Measurements from ENCODE around the gene FOXI3. TPM values are rescaled to one million over a fixed set of nuclear protein-coding genes. Genes with fewer than 3 reads are reported as not detected.

Gene FOXI3
- polyA plus RNA-seq, 1 donor (not counting 4 experiments of a cell fraction or from before 2014, with no cell fraction given) = not detected

DNA sequence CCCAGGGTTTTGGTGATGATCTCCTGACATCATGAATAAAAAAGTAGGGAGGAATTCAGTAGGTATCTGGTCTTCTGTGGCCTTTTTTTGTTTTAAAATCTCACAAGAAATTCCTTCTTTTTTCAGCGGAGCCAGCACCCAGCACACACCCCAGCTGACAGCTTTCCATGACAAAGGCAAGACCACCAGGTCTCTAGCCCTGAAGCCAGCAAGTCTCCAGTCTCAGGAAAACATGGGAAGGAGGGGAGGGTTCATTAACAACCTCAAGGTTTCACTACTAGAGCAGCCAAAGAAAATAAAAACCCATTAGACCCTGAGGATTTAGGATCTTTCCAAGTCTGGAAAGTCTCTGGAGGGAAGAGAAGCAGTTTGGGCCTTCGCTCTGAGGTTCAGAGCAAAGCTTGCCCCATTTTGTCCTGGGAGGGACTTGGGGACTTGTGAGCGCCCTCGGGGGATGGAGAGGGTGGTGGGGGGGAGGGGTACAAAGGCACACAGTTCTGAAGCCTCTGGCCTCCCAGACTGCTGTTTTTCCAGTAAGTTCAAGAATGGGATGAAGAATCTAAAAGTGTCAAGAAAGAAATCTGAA lies 9.0 kb downstream of the FOXI3 start:
- Histone ChIP-seq H3K79me2 (ENCODE audit: control insufficient read depth, insufficient read depth, low read length) (no peaks in the 10 kb centered on the region), H2AFZ (ENCODE audit: control insufficient read depth, low read length) (no peak overlapping the region), H3K9me3 (ENCODE audit: control insufficient read depth, low read depth, low read length) (no peaks in the 10 kb centered on the region), H3K4me1 (ENCODE audit: control insufficient read depth, extremely low read depth, insufficient read depth, low read length) (no peaks in the 10 kb centered on the region), H3K4me2 (ENCODE audit: control insufficient read depth, extremely low read depth, insufficient read depth, low read depth, low read length) (no peak overlapping the region), H3K36me3 (ENCODE audit: control insufficient read depth in 2 of 2, extremely low read depth in 1 of 2, insufficient read depth in 2 of 2, low read length in 2 of 2) (no peaks in the 10 kb centered on the region), H4K20me1 (ENCODE audit: control insufficient read depth, extremely low read depth, insufficient read depth, low read length) (no peaks in the 10 kb centered on the region), H3K27me3 (ENCODE audit: control insufficient read depth, extremely low read depth, insufficient read depth, low read length) (peaks cover 7% of the 10 kb centered on the region), H3K9me1 (ENCODE audit: control insufficient read depth, extremely low read depth, insufficient read depth, low read length) (no peaks in the 10 kb centered on the region), H3K4me3 (ENCODE audit: control insufficient read depth in 2 of 3, extremely low read depth in 1 of 3, insufficient read depth in 2 of 3, low read depth in 1 of 3, low read length in 3 of 3) (no peak overlapping the region), H3K27ac (ENCODE audit: control insufficient read depth, insufficient read depth, low read length) (no peak overlapping the region), H3K9ac (ENCODE audit: control insufficient read depth, extremely low read depth, insufficient read depth, low read length) (no peak overlapping the region)
- FAIRE-seq (no peak), DNase-seq (ENCODE audit: low read depth, low spot score) (no peak)
- no peak for TF ChIP-seq EZH2 (IDR thresholded peaks at IDR 0.05; ENCODE audit: low read length)
- TF ChIP-seq, protein P1, sequence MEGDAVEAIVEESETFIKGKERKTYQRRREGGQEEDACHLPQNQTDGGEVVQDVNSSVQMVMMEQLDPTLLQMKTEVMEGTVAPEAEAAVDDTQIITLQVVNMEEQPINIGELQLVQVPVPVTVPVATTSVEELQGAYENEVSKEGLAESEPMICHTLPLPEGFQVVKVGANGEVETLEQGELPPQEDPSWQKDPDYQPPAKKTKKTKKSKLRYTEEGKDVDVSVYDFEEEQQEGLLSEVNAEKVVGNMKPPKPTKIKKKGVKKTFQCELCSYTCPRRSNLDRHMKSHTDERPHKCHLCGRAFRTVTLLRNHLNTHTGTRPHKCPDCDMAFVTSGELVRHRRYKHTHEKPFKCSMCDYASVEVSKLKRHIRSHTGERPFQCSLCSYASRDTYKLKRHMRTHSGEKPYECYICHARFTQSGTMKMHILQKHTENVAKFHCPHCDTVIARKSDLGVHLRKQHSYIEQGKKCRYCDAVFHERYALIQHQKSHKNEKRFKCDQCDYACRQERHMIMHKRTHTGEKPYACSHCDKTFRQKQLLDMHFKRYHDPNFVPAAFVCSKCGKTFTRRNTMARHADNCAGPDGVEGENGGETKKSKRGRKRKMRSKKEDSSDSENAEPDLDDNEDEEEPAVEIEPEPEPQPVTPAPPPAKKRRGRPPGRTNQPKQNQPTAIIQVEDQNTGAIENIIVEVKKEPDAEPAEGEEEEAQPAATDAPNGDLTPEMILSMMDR (optimal IDR thresholded peaks at IDR 0.05 in 1 of 3, IDR thresholded peaks at IDR 0.05 in 1 of 3, conservative IDR thresholded peaks at IDR 0.05 in 1 of 3; ENCODE audit: extremely low read depth in 1 of 3, insufficient read depth in 2 of 3, low read length in 3 of 3) = no peak
- dilution Hi-C loops (cut with MboI; ENCODE audit: extremely low pct_ligation_motif_present, low sequenced_read_pairs) = no loop called here

GRCh38 chr2:88442473-88442872 lies 10.0 kb downstream of the FOXI3 start:
- Histone ChIP-seq H3K27me3 (ENCODE audit: control insufficient read depth, extremely low read depth, insufficient read depth, low read length) (no peaks in the 10 kb centered on the region), H4K20me1 (ENCODE audit: control insufficient read depth, extremely low read depth, insufficient read depth, low read length) (no peaks in the 10 kb centered on the region), H3K9me3 (ENCODE audit: control insufficient read depth, low read depth, low read length) (no peaks in the 10 kb centered on the region), H3K4me1 (ENCODE audit: control insufficient read depth, extremely low read depth, insufficient read depth, low read length) (no peaks in the 10 kb centered on the region), H3K79me2 (ENCODE audit: control insufficient read depth, insufficient read depth, low read length) (no peaks in the 10 kb centered on the region), H3K4me2 (ENCODE audit: control insufficient read depth, extremely low read depth, insufficient read depth, low read depth, low read length) (no peak overlapping the region), H3K36me3 (ENCODE audit: control insufficient read depth in 2 of 2, extremely low read depth in 1 of 2, insufficient read depth in 2 of 2, low read length in 2 of 2) (no peaks in the 10 kb centered on the region), H3K9ac (ENCODE audit: control insufficient read depth, extremely low read depth, insufficient read depth, low read length) (no peak overlapping the region), H2AFZ (ENCODE audit: control insufficient read depth, low read length) (no peak overlapping the region), H3K4me3 (ENCODE audit: control insufficient read depth in 2 of 3, extremely low read depth in 1 of 3, insufficient read depth in 2 of 3, low read depth in 1 of 3, low read length in 3 of 3) (no peak overlapping the region), H3K9me1 (ENCODE audit: control insufficient read depth, extremely low read depth, insufficient read depth, low read length) (no peaks in the 10 kb centered on the region), H3K27ac (ENCODE audit: control insufficient read depth, insufficient read depth, low read length) (no peak overlapping the region)
- DNase-seq (ENCODE audit: low read depth, low spot score) (no peak), FAIRE-seq (no peak)
- dilution Hi-C loops (cut with MboI; ENCODE audit: extremely low pct_ligation_motif_present, low sequenced_read_pairs) = no loop called here
- TF ChIP-seq EZH2 (IDR thresholded peaks at IDR 0.05; ENCODE audit: low read length) = no peak
- TF ChIP-seq, protein P1 (optimal IDR thresholded peaks at IDR 0.05 in 1 of 3, IDR thresholded peaks at IDR 0.05 in 1 of 3, conservative IDR thresholded peaks at IDR 0.05 in 1 of 3; ENCODE audit: extremely low read depth in 1 of 3, insufficient read depth in 2 of 3, low read length in 3 of 3) = no peak

All from keratinocyte (primary cell).